NB4 (cell line): ENCODE measurements around the gene ACOX3.

Source experiments
- DNase-seq: peaks from one replicate; pipeline ENCODE4 v3.0.0; 2010; ENCODE audit warnings: low read depth
- H3K4me3 ChIP-seq: one replicate; pipeline ENCODE4 v1.5.1; 2011; ENCODE audit warnings: mild to moderate bottlenecking, low read depth, low read length, moderate library complexity
- CTCF ChIP-seq: IDR thresholded peaks from one replicate; pipeline ENCODE4 v1.5.1; 2012; ENCODE audit warnings: low read depth, low read length
- MAX ChIP-seq: IDR thresholded peaks from 2 replicates; pipeline ENCODE4 v1.6.1; 2011; ENCODE audit warnings: low read depth, low read length
- MYC ChIP-seq: IDR thresholded peaks from 2 replicates; pipeline ENCODE4 v1.6.1; 2011; ENCODE audit warnings: low read depth, low read length
- POLR2A ChIP-seq: IDR thresholded peaks from 2 replicates; pipeline ENCODE4 v1.6.1; 2011; ENCODE audit warnings: mild to moderate bottlenecking; ENCODE audit not compliant: insufficient read length; ENCODE audit errors: extremely low read depth

Gene ACOX3

DNA sequence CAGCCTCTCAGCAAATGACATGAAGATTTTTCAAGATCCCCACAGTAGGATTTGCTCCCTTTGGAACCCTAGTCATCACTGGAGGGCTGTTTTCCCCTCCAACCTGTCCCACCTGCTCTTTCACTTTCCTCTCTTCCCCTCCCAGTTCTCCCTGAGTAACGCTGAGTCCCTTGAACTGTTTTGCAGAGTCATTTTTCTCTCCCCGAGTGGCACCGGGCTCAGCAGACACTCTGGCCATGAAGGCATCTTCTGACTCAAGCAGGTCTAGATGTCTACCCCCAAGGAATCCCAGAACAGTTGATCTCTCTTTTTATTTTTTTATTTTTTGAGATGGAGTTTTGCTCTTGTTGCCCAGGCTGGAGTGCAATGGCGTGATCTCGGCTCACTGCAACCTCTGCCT, 118.8 kb downstream of the ACOX3 start:
- DNase-seq: no peak
- TF ChIP-seq POLR2A (no peak), CTCF (no peak), MAX (no peak), MYC (no peak)
- no peak overlapping the region for H3K4me3 ChIP-seq

- TF ChIP-seq CTCF (no peak), POLR2A (no peak), MYC (no peak), MAX (no peak)
- DNase-seq: no peak
- H3K4me3 ChIP-seq: no peak overlapping the region
Measured at GRCh38 chr4:8321220-8321619, 119.3 kb downstream of the ACOX3 start.

DNA sequence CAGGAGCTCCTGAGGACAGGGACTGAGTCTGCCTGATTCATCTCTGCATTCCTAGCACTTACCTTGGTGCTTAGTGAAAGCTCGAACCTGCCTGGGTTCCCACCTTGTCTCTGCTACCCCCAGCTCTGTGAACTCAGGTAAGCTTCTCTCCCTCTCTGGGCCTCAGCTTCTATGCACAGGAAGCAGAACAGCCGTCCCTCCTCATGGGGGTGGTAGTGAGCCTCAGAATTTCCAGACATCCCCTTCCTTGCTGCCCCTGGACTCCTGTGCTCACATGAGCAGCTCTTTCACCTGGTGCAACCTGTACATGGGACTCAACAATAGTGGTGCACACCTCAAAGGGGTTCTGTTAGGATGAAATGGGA, 120.2 kb downstream of the ACOX3 start:
- peak; percentile 50 for DNase-seq
- TF ChIP-seq POLR2A: no peak
- no peak for TF ChIP-seq MAX
- no peak for TF ChIP-seq MYC
- peak; percentile 53 for TF ChIP-seq CTCF
- no peak overlapping the region for H3K4me3 ChIP-seq

- TF ChIP-seq CTCF (no peak), MAX (peak; percentile 52; the same call in 1 of the 2 replicates)
- DNase-seq: peak; percentile 72
Measured at GRCh38 chr4:8319731-8320385, 120.7 kb downstream of the ACOX3 start.

DNA sequence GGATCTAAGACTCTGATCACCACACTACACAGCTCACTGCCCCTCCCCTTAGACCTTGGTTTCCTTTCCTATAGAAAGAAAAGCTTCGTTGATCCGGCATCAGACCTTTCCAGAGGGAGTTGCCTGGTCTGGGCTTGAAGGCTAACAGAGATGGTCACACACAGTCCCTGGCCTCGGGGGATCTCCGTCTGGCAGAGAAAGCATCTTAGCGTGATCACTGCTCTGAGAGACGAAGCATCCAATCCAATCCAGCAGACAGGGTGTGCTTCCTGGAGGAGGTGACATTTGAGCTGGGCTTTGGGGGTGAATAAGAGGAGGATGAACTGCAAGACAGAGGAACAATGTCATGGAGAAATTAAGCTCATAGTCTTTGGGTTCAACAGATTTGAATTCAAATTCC, 121.5 kb downstream of the ACOX3 start:
- no peak for DNase-seq
- no peak for TF ChIP-seq MAX
- TF ChIP-seq CTCF: no peak
- TF ChIP-seq POLR2A: no peak
- TF ChIP-seq MYC: no peak
- H3K4me3 ChIP-seq: no peak overlapping the region

More at GRCh38 chr4:8319731-8320385, 120.7 kb downstream of the ACOX3 start:
- H3K4me3 ChIP-seq: no peak overlapping the region

DNA sequence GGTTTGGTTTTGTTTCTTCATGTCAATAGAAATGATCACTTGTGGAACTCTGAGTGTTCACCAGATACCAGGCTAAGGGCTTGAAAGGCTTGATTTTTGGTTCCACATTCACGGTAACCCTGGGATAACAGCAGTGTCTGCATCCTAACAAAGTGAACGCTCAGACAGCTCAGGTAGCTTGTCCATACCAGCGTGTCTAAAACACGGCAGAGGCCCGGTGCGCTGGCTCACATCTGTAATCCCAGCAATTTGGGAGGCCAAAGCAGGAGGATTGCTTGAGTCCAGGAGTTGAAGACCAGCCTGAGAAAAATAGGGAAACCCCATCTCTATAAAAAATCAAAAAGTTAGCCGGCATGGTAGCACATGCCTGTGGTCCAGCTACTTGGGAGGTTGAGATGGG, 122.0 kb downstream of the ACOX3 start:
- DNase-seq: no peak
- TF ChIP-seq MYC (no peak), POLR2A (no peak)
- H3K4me3 ChIP-seq: no peak overlapping the region
